Measurements from ENCODE around the gene PSKH1.
"Not testable (repeated sequence)": the region's sequence is repeated elsewhere in the genome, so short reads cannot be mapped to it uniquely, and the experiment has no call there.

PSKH1 gene

GRCh38 chr16:67892899-67893742 is at the start of gene PSKH1:
Gene PSKH1, plus strand, starts transcription at chr16:67893254. Its CDS starts 15,496 bp downstream, at chr16:67908750.
- DNase-seq (ENCODE audit: low spot score) = peak; percentile 94

- DNase-seq (ENCODE audit: low spot score) = no peak
These were observed 49.7 kb upstream of the PSKH1 start for GRCh38 chr16:67843343-67843765.

- no peak for DNase-seq (ENCODE audit: low spot score)
These were observed 48.6 kb upstream of the PSKH1 start for GRCh38 chr16:67844497-67844896.

- DNase-seq (ENCODE audit: low spot score) = no peak
These were observed 47.6 kb upstream of the PSKH1 start for GRCh38 chr16:67845291-67846062.

GRCh38 chr16:67846063-67846319 is 47.1 kb upstream of the PSKH1 start:
- no peak for DNase-seq (ENCODE audit: low spot score)

- DNase-seq (ENCODE audit: low spot score) = peak; percentile 92
These were observed 46.6 kb upstream of the PSKH1 start, which contains the start of gene NUTF2 for GRCh38 chr16:67846320-67847063. Gene NUTF2, plus strand, starts transcription at chr16:67846933. Its CDS starts 18,198 bp downstream, at chr16:67865131.

- DNase-seq (ENCODE audit: low spot score) = peak; percentile 80
These were observed 45.8 kb upstream of the PSKH1 start, which contains the start of gene CENPT for GRCh38 chr16:67847064-67847861. Gene CENPT, minus strand, starts transcription at chr16:67847693. Its CDS starts 13,834 bp downstream, at chr16:67833859.

GRCh38 chr16:67848118-67848517 is 44.9 kb upstream of the PSKH1 start:
- DNase-seq (ENCODE audit: low spot score) = no peak

- DNase-seq (ENCODE audit: low spot score) = no peak
These were observed 39.4 kb upstream of the PSKH1 start for GRCh38 chr16:67853670-67854069.

- DNase-seq (ENCODE audit: low spot score) = no peak
These were observed 37.3 kb upstream of the PSKH1 start for GRCh38 chr16:67855789-67856188.

GRCh38 chr16:67856927-67857546 is 36.0 kb upstream of the PSKH1 start:
- DNase-seq (ENCODE audit: low spot score) = no peak

GRCh38 chr16:67857547-67858233 is 35.4 kb upstream of the PSKH1 start:
- no peak for DNase-seq (ENCODE audit: low spot score)

GRCh38 chr16:67858500-67858899 is 34.6 kb upstream of the PSKH1 start:
- no peak for DNase-seq (ENCODE audit: low spot score)

GRCh38 chr16:67860589-67861398 is 32.3 kb upstream of the PSKH1 start:
- DNase-seq (ENCODE audit: low spot score) = no peak

- no peak for DNase-seq (ENCODE audit: low spot score)
These were observed 31.2 kb upstream of the PSKH1 start for GRCh38 chr16:67861877-67862276.

GRCh38 chr16:67862623-67863583 is 30.2 kb upstream of the PSKH1 start:
- no peak for DNase-seq (ENCODE audit: low spot score)

GRCh38 chr16:67864044-67864443 is 29.0 kb upstream of the PSKH1 start:
- not testable (repeated sequence) for DNase-seq (ENCODE audit: low spot score)

- DNase-seq (ENCODE audit: low spot score) = no peak
These were observed 28.5 kb upstream of the PSKH1 start for GRCh38 chr16:67864594-67864993.
